Activated CD8-positive, alpha-beta memory T cell treated with anti-CD3 and anti-CD28 coated beads, Interleukin-2, amount 50 U/mL, for 48 hours (primary cell): ENCODE data around the gene S100A16.
"Not testable (repeated sequence)": the region's sequence is repeated elsewhere in the genome, so short reads cannot be mapped to it uniquely, and the experiment has no call there.

ENCODE experiments used
- DNase-seq: peaks from one replicate; pipeline ENCODE4 v3.0.0-alpha.2; 2020

The S100A16 gene

GRCh38 chr1:153612755-153613331, at the start of gene S100A16:
Gene S100A16 (minus strand): TSS chr1:153613137. CDS start chr1:153608151, 4,986 bp downstream.
- no peak for DNase-seq

DNA sequence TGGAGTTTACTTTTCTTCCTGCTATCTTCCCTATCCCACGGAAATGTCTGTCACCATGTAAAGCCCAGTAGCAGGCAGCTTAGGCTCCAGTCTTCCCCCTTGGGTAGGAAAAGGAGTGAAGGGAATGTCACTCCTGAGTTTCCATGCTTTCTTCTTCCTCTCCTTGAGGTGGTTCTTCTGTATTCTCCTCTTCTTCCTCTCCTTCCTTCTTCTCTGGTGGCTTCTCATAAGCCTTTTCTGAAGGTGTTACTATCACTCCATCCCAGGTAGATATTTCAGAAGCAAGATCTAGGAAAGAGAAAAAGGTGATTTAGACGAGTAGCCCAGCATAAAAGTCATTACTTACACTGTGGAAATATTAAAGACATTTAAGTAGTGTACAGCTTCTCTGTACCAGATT, 49.3 kb upstream of the S100A16 start:
- no peak for DNase-seq

- no peak for DNase-seq
These were observed 48.3 kb upstream of the S100A16 start for GRCh38 chr1:153661111-153661708.

DNA sequence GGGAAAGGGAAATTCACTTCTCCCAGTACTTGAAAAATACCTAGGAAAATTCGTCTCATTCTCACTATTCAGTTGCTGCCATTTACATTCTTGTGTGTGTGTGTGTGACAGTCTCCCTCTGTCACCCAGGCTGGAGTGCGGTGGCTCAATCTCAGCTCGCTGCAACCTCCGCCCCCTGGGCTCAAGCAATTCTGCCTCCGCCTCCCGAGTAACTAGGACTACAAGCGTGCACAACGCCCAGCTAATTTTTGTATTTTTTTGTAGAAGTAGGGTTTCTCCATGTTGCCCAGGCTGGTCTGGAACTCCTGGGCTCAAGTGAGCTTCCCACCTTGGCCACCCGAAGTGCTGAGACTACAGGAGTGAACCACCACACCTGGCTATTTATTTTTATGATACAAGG, 46.7 kb upstream of the S100A16 start:
- no peak for DNase-seq

GRCh38 chr1:153659175-153659534, 46.2 kb upstream of the S100A16 start:
- no peak for DNase-seq

- DNase-seq, result peak; percentile 94
These were observed 45.6 kb upstream of the S100A16 start, which contains the start of gene SNAPIN for GRCh38 chr1:153658400-153659174. Gene SNAPIN (plus strand): TSS chr1:153658703. CDS start chr1:153658744, 41 bp downstream.

DNA sequence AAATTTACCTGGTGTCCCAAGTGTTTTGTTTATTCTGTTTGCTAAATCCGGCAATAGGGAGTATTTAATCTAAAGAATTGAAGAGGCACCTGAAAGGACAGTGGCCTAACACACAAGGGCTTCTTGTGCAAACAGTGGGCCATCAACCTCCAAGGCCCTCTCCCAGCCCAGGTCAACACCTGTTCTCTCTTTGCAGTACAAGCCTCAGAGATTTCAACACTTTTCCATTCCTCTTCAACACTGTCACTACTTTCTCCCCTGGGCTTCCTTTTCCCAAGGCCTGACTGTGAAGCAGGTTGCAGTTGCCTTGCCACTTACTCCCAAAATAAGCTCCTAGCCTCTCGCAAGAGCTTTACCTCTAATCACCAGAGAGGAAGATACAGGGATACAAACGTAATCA, 42.4 kb upstream of the S100A16 start:
- DNase-seq, result no peak

DNA sequence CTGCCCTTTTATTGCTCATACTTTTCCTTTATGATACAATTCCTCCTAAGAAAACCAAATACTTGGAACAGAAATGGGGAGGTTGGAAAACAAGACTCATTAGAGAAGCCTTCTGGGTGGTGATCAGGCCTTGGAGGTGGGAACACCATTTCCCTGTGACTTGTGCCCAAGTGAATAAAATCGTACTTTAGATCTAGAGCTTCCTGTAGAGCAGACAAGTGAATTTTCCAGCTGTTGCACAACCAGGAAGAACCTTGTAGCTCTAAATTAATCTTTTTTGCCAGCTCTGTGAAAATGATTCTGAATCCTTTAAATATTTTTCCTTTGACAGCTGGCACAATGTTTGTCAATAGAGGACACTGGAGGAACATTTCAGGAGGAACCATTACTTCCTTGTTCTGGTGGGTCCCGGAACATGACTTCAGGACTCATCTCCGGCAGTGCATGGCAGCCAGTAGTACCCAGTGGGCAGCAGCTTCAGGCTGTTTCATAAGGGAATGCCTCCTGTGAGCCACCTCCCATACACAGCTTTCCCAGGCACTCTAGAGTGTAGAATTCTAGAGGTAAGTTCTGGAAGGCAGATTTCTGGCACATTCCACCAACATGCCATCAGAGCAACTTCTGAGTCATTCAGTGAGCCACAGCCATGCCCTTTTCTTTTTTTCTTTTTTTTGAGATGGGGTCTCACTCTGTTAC, 40.0 kb upstream of the S100A16 start:
- DNase-seq, result no peak

GRCh38 chr1:153651771-153652170, 38.8 kb upstream of the S100A16 start:
- no peak for DNase-seq

GRCh38 chr1:153649863-153650235, 36.9 kb upstream of the S100A16 start:
- DNase-seq, result no peak

DNA sequence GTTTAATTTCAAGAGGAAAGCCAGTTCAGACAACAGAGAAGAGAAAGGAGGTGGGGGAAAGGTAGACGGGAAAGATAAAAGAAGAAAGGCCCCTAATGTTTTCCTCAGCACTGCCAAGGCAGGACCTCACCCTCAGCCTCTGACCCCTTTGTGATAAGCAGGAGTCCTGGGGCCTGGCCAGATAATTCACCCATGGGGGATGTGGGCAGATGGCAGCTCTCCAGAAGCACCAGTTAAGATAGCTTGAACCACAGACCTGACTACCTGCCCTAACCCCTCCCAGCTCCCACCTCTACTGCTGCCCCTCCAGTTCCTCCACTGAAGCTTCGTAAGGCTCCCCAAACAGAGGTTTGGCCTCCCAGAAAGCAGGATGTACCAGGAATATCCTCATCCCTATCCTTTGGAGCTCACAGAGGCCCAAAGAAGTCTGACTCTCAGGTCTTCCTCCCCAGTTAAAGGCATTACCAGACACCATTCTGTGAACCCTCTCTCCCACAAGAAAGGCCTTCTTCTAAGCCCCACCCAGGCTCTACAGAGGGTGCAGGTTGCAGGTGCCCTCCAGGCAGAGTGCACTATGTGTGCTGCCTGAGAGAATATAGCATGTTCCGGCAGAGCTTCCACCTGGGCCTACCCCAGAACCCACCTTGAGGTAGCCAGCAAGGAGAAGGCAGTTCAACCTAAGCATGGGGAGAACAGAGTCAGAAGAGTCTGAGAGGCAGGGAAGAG, 36.4 kb upstream of the S100A16 start:
- DNase-seq, result no peak

DNA sequence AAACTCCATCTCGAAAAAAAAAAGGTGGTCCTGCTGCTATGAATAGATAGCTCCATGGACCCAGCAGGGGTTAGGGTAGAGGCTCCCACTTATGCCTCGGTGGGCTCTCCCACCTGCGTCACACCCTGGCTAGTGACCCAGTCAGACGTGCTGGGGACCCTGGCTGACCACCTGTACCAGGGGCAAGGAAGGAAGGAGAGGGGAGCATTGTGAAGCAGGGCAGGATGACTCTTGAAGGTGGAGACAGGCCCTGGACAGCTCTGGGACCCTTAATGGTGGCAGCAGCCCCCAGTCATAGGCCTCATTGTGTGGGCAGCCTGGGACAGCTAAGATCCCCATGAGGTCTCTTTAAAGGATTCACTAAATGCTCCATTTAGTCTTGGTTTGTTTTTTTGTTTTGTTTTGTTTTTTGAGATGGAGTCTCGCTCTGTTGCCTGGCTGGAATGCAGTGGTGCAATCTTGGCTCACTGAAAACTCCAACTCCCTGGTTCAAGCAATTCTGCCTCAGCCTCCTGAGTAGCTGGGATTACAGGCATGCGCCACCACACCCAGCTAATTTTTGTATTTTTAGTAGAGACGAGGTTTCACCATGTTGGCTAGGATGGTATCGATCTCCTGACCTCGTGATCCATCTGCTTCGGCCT, 35.2 kb upstream of the S100A16 start:
- no peak for DNase-seq

DNA sequence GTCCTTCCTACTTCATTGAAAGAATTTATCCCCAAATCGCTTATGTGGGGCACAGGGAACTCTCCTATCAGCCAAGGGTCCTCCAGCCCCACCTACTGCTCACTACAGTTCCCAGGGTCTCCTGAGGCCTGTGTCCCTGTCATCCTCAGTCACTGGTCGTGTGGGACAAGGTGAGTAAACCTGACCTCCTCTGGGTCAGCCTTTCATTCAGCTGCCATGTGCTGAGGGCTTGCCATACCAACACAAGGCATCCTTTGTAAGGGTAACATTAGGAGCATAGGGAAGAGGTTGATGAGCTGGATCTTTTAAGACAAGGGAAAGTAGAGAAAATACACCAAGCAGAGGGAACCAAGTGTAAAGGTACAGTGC, 34.4 kb upstream of the S100A16 start:
- DNase-seq, result no peak

GRCh38 chr1:153646672-153647345, 33.9 kb upstream of the S100A16 start:
- no peak for DNase-seq

DNA sequence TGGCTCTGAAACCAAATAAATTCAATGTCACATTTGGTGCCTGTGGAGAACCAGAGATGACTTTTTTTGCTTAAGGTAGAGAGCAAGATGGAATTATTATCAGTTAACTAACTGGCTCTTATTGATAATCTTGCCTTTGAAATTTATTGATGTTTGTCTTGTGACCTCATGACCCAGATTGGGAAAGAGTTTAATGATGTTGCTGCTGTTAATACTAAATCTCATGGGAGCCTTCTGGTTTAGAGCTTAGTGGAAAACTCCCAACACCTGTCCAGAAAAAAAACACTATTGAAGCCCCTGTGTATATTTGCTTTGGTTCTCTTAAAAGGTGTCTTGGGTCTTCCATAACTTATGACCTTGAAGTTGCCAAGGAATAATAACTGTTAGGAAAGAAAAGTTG, 30.9 kb upstream of the S100A16 start:
- DNase-seq, result no peak

DNA sequence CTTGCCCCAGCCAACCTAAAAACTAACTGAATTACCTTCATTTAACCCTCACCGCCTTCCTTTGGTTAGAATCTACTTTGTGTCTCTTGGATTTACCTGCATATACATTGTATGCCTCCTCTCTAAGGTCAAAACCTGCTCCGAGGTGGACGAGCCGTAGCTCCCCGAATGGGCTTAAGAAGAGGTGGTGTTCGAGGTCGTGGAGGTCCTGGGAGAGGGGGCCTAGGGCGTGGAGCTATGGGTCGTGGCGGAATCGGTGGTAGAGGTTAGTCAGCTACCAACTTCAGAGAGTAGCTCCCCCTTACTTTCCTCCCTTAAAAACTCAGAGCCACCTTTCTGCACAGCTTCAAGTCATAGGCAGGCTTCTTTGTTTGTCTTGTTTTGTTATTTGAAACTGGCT, 30.2 kb upstream of the S100A16 start:
- DNase-seq, result no peak

DNA sequence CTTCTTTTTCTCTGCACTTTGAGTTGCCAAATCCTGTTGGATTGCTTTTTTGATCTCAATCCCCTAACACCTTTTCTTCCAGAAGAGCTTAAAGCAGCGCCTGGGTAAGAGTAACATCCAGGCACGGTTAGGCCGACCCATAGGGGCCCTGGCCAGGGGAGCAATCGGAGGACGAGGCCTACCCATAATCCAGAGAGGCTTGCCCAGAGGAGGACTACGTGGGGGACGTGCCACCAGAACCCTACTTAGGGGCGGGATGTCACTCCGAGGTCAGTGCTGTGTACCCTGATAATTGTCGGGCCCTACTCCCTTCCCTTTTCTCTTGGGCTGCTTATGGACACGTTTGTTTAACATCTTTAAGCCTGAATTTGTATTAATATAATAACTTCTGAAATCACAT, 29.2 kb upstream of the S100A16 start:
- DNase-seq, result no peak

DNA sequence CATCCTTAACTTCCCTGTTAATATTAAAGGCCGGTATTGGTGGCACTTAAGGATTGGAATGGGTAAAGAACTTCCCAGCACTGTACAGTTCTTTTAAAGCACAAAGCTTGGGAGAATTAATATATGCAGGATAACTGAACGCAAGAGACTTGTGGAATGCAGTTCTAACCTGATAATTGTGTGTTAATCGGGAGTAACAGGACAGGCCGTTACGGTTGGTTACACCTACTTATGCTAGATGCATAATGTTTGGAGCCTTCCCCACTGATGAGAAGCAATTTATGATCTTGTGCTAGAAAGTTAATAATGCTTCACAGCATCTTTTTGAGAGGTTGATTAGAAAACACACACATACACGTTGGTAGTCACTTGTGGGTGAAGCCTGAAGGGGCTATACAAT, 27.9 kb upstream of the S100A16 start:
- DNase-seq, result no peak

GRCh38 chr1:153640213-153640612, 27.3 kb upstream of the S100A16 start:
- DNase-seq, result not testable (repeated sequence)

DNA sequence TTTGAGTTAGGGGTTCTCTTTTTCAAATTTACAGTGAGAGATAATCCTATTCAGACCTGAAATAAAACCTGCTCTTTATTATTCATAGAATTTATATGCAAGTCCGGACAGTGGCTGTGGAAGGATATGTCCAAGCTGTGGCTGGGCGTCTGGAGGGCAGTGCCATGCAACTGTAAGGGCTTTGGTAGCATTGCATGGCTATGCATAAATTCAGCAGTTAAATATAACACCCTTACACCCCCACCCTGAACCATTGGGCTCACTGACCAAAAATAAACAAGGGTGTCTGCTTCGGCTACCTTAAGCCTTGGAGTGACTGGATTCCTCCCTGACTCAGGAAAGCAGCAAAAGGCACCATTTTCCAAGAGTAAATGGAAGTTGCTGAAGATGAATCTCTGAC, 26.3 kb upstream of the S100A16 start:
- DNase-seq, result no peak

- DNase-seq, result no peak
These were observed 25.3 kb upstream of the S100A16 start for GRCh38 chr1:153638261-153638660.

GRCh38 chr1:153636312-153636711, 23.4 kb upstream of the S100A16 start:
- DNase-seq, result no peak
